Esophagus (tissue), 2 donors: ENCODE measurements around the gene VPS13D. TPM values are rescaled to one million over a fixed set of nuclear protein-coding genes. Genes with fewer than 3 reads are reported as not detected.
"Not testable (repeated sequence)": the region's sequence is repeated elsewhere in the genome, so short reads cannot be mapped to it uniquely, and the experiment has no call there.

Experiments used
- H3K27ac ChIP-seq, 2 donors: one replicate each; pipeline ENCODE4 v1.5.1; 2013; ENCODE audit warnings: low read depth in 2 of 2, mild to moderate bottlenecking in 2 of 2, inconsistent platforms in 1 of 2, low read length in 1 of 2, moderate library complexity in 1 of 2
- H3K27me3 ChIP-seq, 2 donors: one replicate each; pipeline ENCODE4 v1.6.1; 2013; ENCODE audit warnings: low read length in 2 of 2, control low read depth in 1 of 2, mild to moderate bottlenecking in 1 of 2; ENCODE audit not compliant: insufficient read depth in 2 of 2, control insufficient read depth in 1 of 2
- H3K36me3 ChIP-seq, 2 donors: one replicate each; pipeline ENCODE4 v1.6.1; 2013; ENCODE audit warnings: low read length in 1 of 2; ENCODE audit not compliant: control insufficient read depth in 2 of 2, insufficient read depth in 2 of 2
- H3K4me1 ChIP-seq, 2 donors: one replicate each; pipeline ENCODE4 v1.6.1; 2013; ENCODE audit warnings: low read length in 1 of 2; ENCODE audit not compliant: control insufficient read depth in 2 of 2, insufficient read depth in 2 of 2
- H3K4me3 ChIP-seq, 2 donors: one replicate each; pipeline ENCODE4 v1.5.1; 2013; ENCODE audit warnings: low read length in 2 of 2, mild to moderate bottlenecking in 2 of 2, low read depth in 1 of 2, moderate library complexity in 1 of 2
- H3K9me3 ChIP-seq, 2 donors: one replicate each; pipeline ENCODE4 v1.6.1; 2013; ENCODE audit warnings: mild to moderate bottlenecking in 2 of 2, low read depth in 1 of 2, low read length in 1 of 2, moderate library complexity in 1 of 2; ENCODE audit not compliant: control insufficient read depth in 2 of 2, insufficient read depth in 1 of 2
- WGBS, 2 donors: extraction: QIAGEN DNeasy Blood & Tissue Kit; methylation state at CpG; one replicate each; pipeline ENCODE4 v1.1.7; 2013; 5-methylcytosine and 5-hydroxymethylcytosine counted together
- polyA plus RNA-seq, 2 donors: library from polyadenylated mRNA; stranded (reverse); fragments of 200-250 nt; gene quantifications; one replicate each; pipeline ENCODE4 v1.2.3, GENCODE V29; 2013
- donor health status: healthy with polysubstance abuse.
- donor health status: Bipolar disorder and iron deficiency.

The VPS13D gene
- polyA plus RNA-seq, 2 donors: 26.3 to 36.9 TPM

GRCh38 chr1:12206792-12207424 lies 22.9 kb upstream of the VPS13D start:
- Histone ChIP-seq H3K4me3 (no peak overlapping the region), H3K4me1 (peaks cover 0 to 4% of the 10 kb centered on the region in 2 donors), H3K36me3 (peaks cover 0 to 3% of the 10 kb centered on the region in 2 donors), H3K9me3 (no peaks in the 10 kb centered on the region), H3K27ac (no peak overlapping the region), H3K27me3 (no peaks in the 10 kb centered on the region)
- WGBS, 2 donors: 74 to 75% methylated on average over 17 of the region's 17 CpGs

DNA sequence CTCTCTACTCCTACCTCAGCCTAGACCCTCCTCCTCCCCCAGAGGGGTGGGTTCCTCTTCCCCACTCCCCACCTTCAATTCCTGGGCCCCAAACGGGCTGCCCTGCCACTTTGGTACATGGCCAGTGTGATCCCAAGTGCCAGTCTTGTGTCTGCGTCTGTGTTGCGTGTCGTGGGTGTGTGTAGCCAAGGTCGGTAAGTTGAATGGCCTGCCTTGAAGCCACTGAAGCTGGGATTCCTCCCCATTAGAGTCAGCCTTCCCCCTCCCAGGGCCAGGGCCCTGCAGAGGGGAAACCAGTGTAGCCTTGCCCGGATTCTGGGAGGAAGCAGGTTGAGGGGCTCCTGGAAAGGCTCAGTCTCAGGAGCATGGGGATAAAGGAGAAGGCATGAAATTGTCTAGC lies 21.6 kb upstream of the VPS13D start:
- Histone ChIP-seq H3K27ac (no peak overlapping the region), H3K27me3 (no peaks in the 10 kb centered on the region), H3K4me3 (no peak overlapping the region), H3K36me3 (no peaks in the 10 kb centered on the region), H3K4me1 (peaks cover 0 to 4% of the 10 kb centered on the region in 2 donors), H3K9me3 (no peaks in the 10 kb centered on the region)
- WGBS, 2 donors: 61 to 67% methylated on average over 6 of the region's 6 CpGs

DNA sequence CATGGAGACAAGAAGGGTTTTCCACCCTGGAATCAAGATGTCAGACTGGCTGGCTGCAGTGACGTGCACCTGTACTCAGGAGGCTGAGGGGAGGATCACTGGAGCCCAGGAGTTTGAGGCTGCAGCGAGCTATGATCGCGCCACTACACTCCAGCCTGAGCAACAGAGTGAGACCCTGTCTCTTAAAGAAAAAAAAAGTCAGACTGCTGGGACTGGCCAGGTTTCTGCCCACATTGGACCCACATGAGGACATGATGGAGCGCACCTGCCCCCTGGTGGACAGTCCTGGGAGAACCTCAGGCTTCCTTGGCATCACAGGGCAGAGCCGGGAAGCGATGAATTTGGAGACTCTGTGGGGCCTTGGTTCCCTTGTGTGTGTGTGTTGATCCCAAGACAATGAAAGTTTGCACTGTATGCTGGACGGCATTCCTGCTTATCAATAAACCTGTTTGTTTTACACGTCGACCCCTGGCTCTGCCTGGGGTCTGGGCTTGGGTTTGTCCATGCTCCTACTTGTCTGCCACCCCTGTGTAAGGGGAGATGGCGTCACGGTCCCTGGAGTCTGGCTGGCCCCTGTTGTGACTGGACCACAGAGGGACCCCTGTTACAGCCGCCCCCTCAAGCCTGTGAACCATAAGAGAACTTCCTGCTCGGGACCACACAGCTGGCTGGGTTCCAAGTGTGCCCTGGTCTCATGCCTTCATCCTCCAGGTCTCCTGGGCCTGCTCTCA lies 20.9 kb upstream of the VPS13D start:
- H3K4me1 ChIP-seq: peaks cover 0 to 4% of the 10 kb centered on the region in 2 donors
- no peak overlapping the region for H3K27ac ChIP-seq
- no peaks in the 10 kb centered on the region for H3K9me3 ChIP-seq
- no peaks in the 10 kb centered on the region for H3K36me3 ChIP-seq
- no peaks in the 10 kb centered on the region for H3K27me3 ChIP-seq
- WGBS, 2 donors: 26 to 27% methylated on average over 14 of the region's 14 CpGs
- no peak overlapping the region for H3K4me3 ChIP-seq

DNA sequence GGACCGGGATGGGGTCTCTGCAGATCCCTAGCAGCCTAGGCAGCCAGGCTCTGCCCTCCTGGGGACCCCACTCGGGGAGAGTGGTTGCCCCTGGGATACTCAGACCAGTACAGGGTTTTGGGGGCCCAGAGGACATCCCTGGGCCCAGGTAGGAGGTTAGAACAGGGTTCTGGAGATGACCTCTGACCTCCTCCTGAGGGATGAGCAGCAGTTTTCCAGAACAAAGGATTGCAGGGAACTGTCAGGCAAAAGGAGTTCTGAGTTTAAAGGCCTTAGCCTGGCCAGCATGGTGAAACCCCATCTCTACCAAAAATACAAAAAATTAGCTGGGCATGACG lies 20.4 kb upstream of the VPS13D start:
- H3K4me1 ChIP-seq: peaks cover 0 to 4% of the 10 kb centered on the region in 2 donors
- no peaks in the 10 kb centered on the region for H3K27me3 ChIP-seq
- WGBS, 2 donors: 60 to 70% methylated on average over 3 of the region's 3 CpGs
- no peak overlapping the region for H3K27ac ChIP-seq
- no peaks in the 10 kb centered on the region for H3K9me3 ChIP-seq
- H3K4me3 ChIP-seq: no peak overlapping the region
- H3K36me3 ChIP-seq: no peaks in the 10 kb centered on the region

- H3K4me1 ChIP-seq: no peaks in the 10 kb centered on the region
- no peak overlapping the region for H3K27ac ChIP-seq
- H3K36me3 ChIP-seq: no peaks in the 10 kb centered on the region
- WGBS, 2 donors: 87 to 89% methylated on average over 12 of the region's 12 CpGs
- no peaks in the 10 kb centered on the region for H3K27me3 ChIP-seq
- H3K9me3 ChIP-seq: no peaks in the 10 kb centered on the region
- H3K4me3 ChIP-seq: no peak overlapping the region
Observed at GRCh38 chr1:12215118-12215961, 14.5 kb upstream of the VPS13D start.

DNA sequence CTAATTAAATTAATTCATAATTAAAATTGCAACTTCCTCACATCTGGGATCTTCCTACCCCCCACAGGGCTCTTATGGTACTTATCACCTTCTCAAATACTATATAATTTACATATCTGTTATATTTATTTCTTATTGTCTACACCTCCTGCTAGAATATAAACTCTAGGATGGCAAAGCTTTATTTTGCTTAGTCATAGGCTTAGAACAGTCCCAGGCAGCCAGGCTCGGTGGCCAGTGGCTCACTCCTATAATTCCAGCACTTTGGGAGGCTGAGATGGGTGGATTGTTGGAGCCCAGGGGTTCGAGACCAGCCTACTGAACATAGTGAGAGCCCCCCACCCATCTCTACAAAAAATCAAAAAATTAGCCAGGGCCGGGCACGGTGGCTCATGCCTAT lies 10.0 kb upstream of the VPS13D start:
- Histone ChIP-seq H3K4me1 (no peaks in the 10 kb centered on the region), H3K9me3 (no peaks in the 10 kb centered on the region), H3K27ac (no peak overlapping the region), H3K4me3 (no peak overlapping the region), H3K27me3 (no peaks in the 10 kb centered on the region), H3K36me3 (no peaks in the 10 kb centered on the region)
- 84 to 88% methylated on average over 4 of the region's 4 CpGs for WGBS, 2 donors

DNA sequence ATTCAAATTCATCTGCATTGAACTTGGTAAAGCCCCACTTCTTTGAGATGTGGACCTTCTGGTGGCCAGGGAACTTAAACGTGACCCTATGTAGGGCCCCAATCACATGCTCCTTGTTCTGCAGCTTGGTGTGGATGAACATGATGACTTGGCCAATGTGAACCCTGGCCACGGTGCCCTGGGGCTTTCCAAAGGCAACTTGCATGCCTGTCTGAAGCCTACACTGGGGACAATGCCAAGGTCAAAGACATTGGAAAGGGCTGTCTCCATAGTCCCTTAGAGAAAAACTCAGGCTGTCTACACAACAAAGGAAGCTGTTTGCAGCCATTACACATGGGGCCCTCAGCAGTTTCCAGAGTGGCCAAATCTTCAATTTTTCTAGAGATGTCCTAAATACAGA lies 8.9 kb upstream of the VPS13D start:
- no peaks in the 10 kb centered on the region for H3K27me3 ChIP-seq
- no peak overlapping the region for H3K27ac ChIP-seq
- no peaks in the 10 kb centered on the region for H3K9me3 ChIP-seq
- H3K36me3 ChIP-seq: no peaks in the 10 kb centered on the region
- H3K4me1 ChIP-seq: no peaks in the 10 kb centered on the region
- no peak overlapping the region for H3K4me3 ChIP-seq
- WGBS, 2 donors: 42 to 54% methylated on average over 2 of the region's 2 CpGs

GRCh38 chr1:12222700-12223099 lies 7.1 kb upstream of the VPS13D start:
- WGBS, 2 donors: 98 to 100% methylated on average over 1 of the region's 1 CpG
- not testable (repeated sequence) for H3K9me3 ChIP-seq, H3K27ac ChIP-seq, H3K36me3 ChIP-seq, H3K4me1 ChIP-seq, H3K27me3 ChIP-seq, H3K4me3 ChIP-seq

DNA sequence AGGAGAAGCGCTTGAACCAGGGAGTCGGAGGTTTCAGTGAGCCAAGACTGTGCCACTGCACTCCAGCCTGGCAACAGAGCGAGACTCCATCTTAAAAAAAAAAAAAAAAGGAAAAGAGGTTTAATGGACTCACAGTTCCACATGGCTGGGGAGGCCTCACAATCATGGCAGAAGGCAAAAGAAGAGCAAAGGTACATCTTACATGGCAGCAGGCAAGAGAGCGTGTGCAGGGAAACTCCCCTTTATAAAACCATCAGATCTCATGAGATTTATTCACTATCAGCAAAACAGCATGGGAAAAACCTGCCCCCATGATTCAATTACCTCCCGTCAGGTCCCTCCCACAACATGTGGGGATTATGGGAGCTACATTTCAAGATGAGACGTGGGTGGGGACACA lies 5.7 kb upstream of the VPS13D start:
- not testable (repeated sequence) for H3K27me3 ChIP-seq
- WGBS, 2 donors: 85 to 88% methylated on average over 6 of the region's 6 CpGs

More for the DNA sequence above, 5.7 kb upstream of the VPS13D start:
- H3K4me1 ChIP-seq, H3K27ac ChIP-seq, H3K36me3 ChIP-seq, H3K4me3 ChIP-seq, H3K9me3 ChIP-seq: not testable (repeated sequence)
